DOHH2 (cell line): Measurements from ENCODE around the gene KISS1R.

ENCODE experiments used
- CTCF ChIP-seq: fragments of 200-600 bp; sonication (generic); IDR thresholded peaks from one replicate; pipeline ENCODE4 v1.5.1; 2014; ENCODE audit warnings: antibody characterized with exemption, mild to moderate bottlenecking, low read depth, low read length; ENCODE audit not compliant: poor library complexity, severe bottlenecking
- EZH2phosphoT487 ChIP-seq: fragments of 200-600 bp; sonication (generic); IDR thresholded peaks from 2 replicates; pipeline ENCODE4 v1.6.1; 2017; ENCODE audit warnings: borderline replicate concordance, mild to moderate bottlenecking, antibody characterized with exemption, low read length, moderate library complexity, mixed read lengths

- no peak for TF ChIP-seq CTCF
- no peak for TF ChIP-seq EZH2phosphoT487
Observed at GRCh38 chr19:881385-882071, 35.6 kb upstream of the KISS1R start.
